Measurements from ENCODE around the gene AKAP10. TPM values are rescaled to one million over a fixed set of nuclear protein-coding genes. Genes with fewer than 3 reads are reported as not detected.

AKAP10 gene
- total and polyA plus RNA-seq, 2 of the 8 experiments (the other 6 are each of a cell fraction or from before 2014, with no cell fraction given): 13.3 to 27.0 TPM

GRCh38 chr17:19943599-19943998, 34.0 kb downstream of the AKAP10 start:
- Histone ChIP-seq H3K79me1 (ENCODE audit: low read depth, low read length) (no peaks in the 10 kb centered on the region; the same call in 1 of the 2 replicates), H3K36me3 (ENCODE audit: control insufficient read depth in 2 of 4, insufficient read depth in 4 of 4, low read length in 3 of 4) (peaks cover 4 to 64% (median 28%) of the 10 kb centered on the region in 4 experiments), H3K27me3 (replicated peaks in 1 of 4; ENCODE audit: control insufficient read depth in 3 of 4, extremely low read depth in 1 of 4, insufficient read depth in 3 of 4, low read length in 3 of 4) (no peaks in the 10 kb centered on the region), H3K23ac (ENCODE audit: insufficient read length) (no peak overlapping the region), H2AFZ (ENCODE audit: low read length) (no peak overlapping the region), H2BK12ac (ENCODE audit: low read depth, low read length) (no peak overlapping the region), H3K23me2 (ENCODE audit: low read depth, low read length) (no peaks in the 10 kb centered on the region), H3K14ac (ENCODE audit: insufficient read length) (no peak overlapping the region), H3K9ac (replicated peaks in 1 of 4; ENCODE audit: extremely low read depth in 1 of 4, low read depth in 3 of 4, low read length in 3 of 4) (no peak overlapping the region), H4K20me1 (replicated peaks in 1 of 2; ENCODE audit: control insufficient read depth in 1 of 2, insufficient read depth in 2 of 2, low read length in 2 of 2) (peaks cover under 1 to 13% of the 10 kb centered on the region in 2 experiments), H3K4ac (replicated peaks; ENCODE audit: insufficient read length, low read depth, low read length) (no peak overlapping the region), H3K79me2 (ENCODE audit: control insufficient read depth in 1 of 2, insufficient read depth in 2 of 2, low read length in 2 of 2) (peaks cover 0 to 62% of the 10 kb centered on the region in 2 experiments; a peak in 2 of 4 replicates), H3K9me3 (ENCODE audit: insufficient read depth in 2 of 2, low read depth in 1 of 2, low read length in 1 of 2) (no peaks in the 10 kb centered on the region), H2BK120ac (replicated peaks; ENCODE audit: low read depth, low read length) (no peak overlapping the region), H3K4me2 (ENCODE audit: insufficient read depth in 1 of 2, low read depth in 2 of 2, low read length in 2 of 2) (no peak overlapping the region), H3K4me3 (ENCODE audit: extremely low read depth in 1 of 4, insufficient read depth in 2 of 4, low read depth in 3 of 4, low read length in 4 of 4) (no peak overlapping the region), H2AK5ac (ENCODE audit: low read depth, low read length) (no peak overlapping the region), H2BK15ac (ENCODE audit: low read length) (no peak overlapping the region), H3K4me1 (replicated peaks in 1 of 4; ENCODE audit: control insufficient read depth in 3 of 4, insufficient read depth in 4 of 4, low read length in 3 of 4) (peaks cover 0 to 14% (median 2%) of the 10 kb centered on the region in 4 experiments; a peak in 2 of 7 replicates), H2BK20ac (ENCODE audit: low read length) (no peak overlapping the region), H3K56ac (replicated peaks; ENCODE audit: insufficient read length, low read depth, low read length) (no peak overlapping the region), H4K5ac (ENCODE audit: insufficient read length, low read depth, low read length) (no peak overlapping the region), H4K91ac (replicated peaks; ENCODE audit: insufficient read length, low read length) (no peak overlapping the region), H2BK5ac (ENCODE audit: low read depth, low read length) (no peak overlapping the region), H3K27ac (ENCODE audit: low read depth, low read length) (no peak overlapping the region), H4K8ac (ENCODE audit: extremely low read depth, insufficient read depth, low read length) (no peak overlapping the region), H3K18ac (ENCODE audit: extremely low read depth, low read length) (no peak overlapping the region)
- POLR2A ChIA-PET (ENCODE audit: partially characterized antibody): interaction anchor here (1.1 to 1.9 kb wide), 2 partner anchors 9 to 34 kb away, joined by 4 to 8 read pairs; partner anchors contain the start of gene AKAP10
- CTCF ChIA-PET (ENCODE audit: partially characterized antibody): interaction anchor here (0.6 to 1.1 kb wide), 3 partner anchors 32 to 82 kb away, joined by 3 to 4 read pairs (median 3); no protein-coding TSS in a partner anchor
- DNase-seq (ENCODE audit: low read depth in 1 of 2, low spot score in 2 of 2): no peak
- no peak for TF ChIP-seq EGR1 (IDR thresholded peaks at IDR 0.05; ENCODE audit: borderline replicate concordance, low read depth, low read length)
- no peak for FAIRE-seq

Measured in H1 (cell line).